Measurements from ENCODE around the gene MRPS26. TPM values are rescaled to one million over a fixed set of nuclear protein-coding genes. Genes with fewer than 3 reads are reported as not detected.

MRPS26 gene
- total RNA-seq, 1 experiment from 2014 or later, result 84.3 TPM

GRCh38 chr20:3094848-3095629 lies 49.2 kb downstream of the MRPS26 start:
- no peak overlapping the region for H3K27ac ChIP-seq (ENCODE audit: low read depth, low read length)
- H4K20me1 ChIP-seq (ENCODE audit: insufficient read depth), result no peaks in the 10 kb centered on the region
- H3K4me1 ChIP-seq (ENCODE audit: control insufficient read depth in 1 of 2, insufficient read depth in 2 of 2, low read length in 2 of 2), result no peaks in the 10 kb centered on the region
- CTCF ChIA-PET, result no interaction called here
- H3K79me2 ChIP-seq (ENCODE audit: insufficient read depth, low read length), result no peaks in the 10 kb centered on the region
- no TSS peak for BruUV-seq (replicated peaks)
- no peaks in the 10 kb centered on the region for H3K9me2 ChIP-seq (ENCODE audit: insufficient read depth)
- H3K36me3 ChIP-seq (ENCODE audit: control insufficient read depth in 1 of 2, insufficient read depth in 2 of 2, low read length in 2 of 2), result no peaks in the 10 kb centered on the region
- RAD21 ChIA-PET (ENCODE audit: low non-redundant PET in 1 of 2, low total read pairs in 2 of 2, uncharacterized antibody in 2 of 2, unreplicated experiment in 2 of 2), result no interaction called here
- no peaks in the 10 kb centered on the region for H3K27me3 ChIP-seq (ENCODE audit: insufficient read depth, low read length)
- DNase-seq (ENCODE audit: low read depth, low spot score) (no peak), ATAC-seq (no peak)
- no peak overlapping the region for H3K4me3 ChIP-seq (replicated peaks in 1 of 2; ENCODE audit: low read depth in 1 of 2, low read length in 2 of 2)
- H2AFZ ChIP-seq (ENCODE audit: low read depth, low read length, poor library complexity, severe bottlenecking), result no peak overlapping the region
- H3K4me2 ChIP-seq (ENCODE audit: low read length), result no peak overlapping the region
- POLR2A ChIA-PET, result no interaction called here
- no peak overlapping the region for H3K9ac ChIP-seq (ENCODE audit: low read length)
- intact Hi-C loops (cut with micrococcal nuclease), result no loop called here
- no peak for TF ChIP-seq SIN3A (IDR thresholded peaks at IDR 0.05; ENCODE audit: low read depth)
- TF ChIP-seq ATF3 (IDR thresholded peaks at IDR 0.05), result no peak
- no peak for TF ChIP-seq ELF1 (IDR thresholded peaks at IDR 0.05; ENCODE audit: borderline replicate concordance, low read depth)
- no peak for TF ChIP-seq EGR1 (IDR thresholded peaks at IDR 0.05; ENCODE audit: low read depth)
- no peak for TF ChIP-seq RAD21 (IDR thresholded peaks at IDR 0.05; ENCODE audit: low read depth)
- no peak for TF ChIP-seq MAX (IDR thresholded peaks at IDR 0.05)
- TF ChIP-seq ZFX (IDR thresholded peaks at IDR 0.05), result no peak
- no peak for TF ChIP-seq CBX3 (IDR thresholded peaks at IDR 0.05; ENCODE audit: low read depth)
- no peak for TF ChIP-seq FOSL1 (IDR thresholded peaks at IDR 0.05; ENCODE audit: low read depth)
- no peak for TF ChIP-seq CEBPB (IDR thresholded peaks at IDR 0.05; ENCODE audit: low read depth)
- no peak for TF ChIP-seq SP1 (IDR thresholded peaks at IDR 0.05; ENCODE audit: low read depth)
- TF ChIP-seq TCF7L2 (IDR thresholded peaks at IDR 0.05; ENCODE audit: borderline replicate concordance, extremely low read depth, insufficient read depth, insufficient read length), result no peak
- TF ChIP-seq EZH2phosphoT487 (IDR thresholded peaks at IDR 0.05; ENCODE audit: borderline replicate concordance), result no peak
- TF ChIP-seq ZNF274 (IDR thresholded peaks at IDR 0.05; ENCODE audit: low read depth, low read length), result no peak
- no peak for TF ChIP-seq JUND (IDR thresholded peaks at IDR 0.05)
- no peak for TF ChIP-seq REST (IDR thresholded peaks at IDR 0.05; ENCODE audit: low read depth)
- TF ChIP-seq POLR2AphosphoS5 (IDR thresholded peaks at IDR 0.05; ENCODE audit: low read depth, low read length), result no peak
- TF ChIP-seq EZH2 (IDR thresholded peaks at IDR 0.05), result no peak
- no peak for TF ChIP-seq CTCF (IDR thresholded peaks at IDR 0.05 in 2 of 3, conservative IDR thresholded peaks at IDR 0.05 in 1 of 3; ENCODE audit: borderline replicate concordance in 1 of 3, insufficient read depth in 1 of 3, low read depth in 2 of 3, low read length in 2 of 3)
- no peaks in the 10 kb centered on the region for H3K9me3 ChIP-seq (ENCODE audit: control insufficient read depth in 1 of 2, insufficient read depth in 1 of 2, low read depth in 1 of 2, low read length in 2 of 2)

All from HCT116 (cell line).